Skeletal muscle satellite cell (primary cell): ENCODE measurements around the gene GOLGA8B. TPM values are rescaled to one million over a fixed set of nuclear protein-coding genes. Genes with fewer than 3 reads are reported as not detected.
"Not testable (repeated sequence)": the region's sequence is repeated elsewhere in the genome, so short reads cannot be mapped to it uniquely, and the experiment has no call there.

Source experiments
- H3K27me3 ChIP-seq: 2 replicates; pipeline ENCODE4 v1.7.0; 2013; ENCODE audit warnings: low read length; ENCODE audit not compliant: control insufficient read depth, insufficient read depth
- H3K36me3 ChIP-seq: 2 replicates; pipeline ENCODE4 v1.7.0; 2013; ENCODE audit warnings: mild to moderate bottlenecking, control low read depth, low read length; ENCODE audit not compliant: insufficient read depth
- H3K4me1 ChIP-seq: 2 replicates; pipeline ENCODE4 v1.7.0; 2013; ENCODE audit warnings: low read length; ENCODE audit not compliant: control insufficient read depth, insufficient read depth
- H3K4me2 ChIP-seq: 2 replicates; pipeline ENCODE4 v1.7.0; 2013; ENCODE audit warnings: mild to moderate bottlenecking, low read length
- H3K4me3 ChIP-seq: 2 replicates; pipeline ENCODE4 v1.7.0; 2013; ENCODE audit warnings: low read length
- H3K9ac ChIP-seq: 2 replicates; pipeline ENCODE4 v1.7.0; 2013; ENCODE audit warnings: mild to moderate bottlenecking, low read depth, low read length, moderate library complexity
- H3K9me3 ChIP-seq: replicated peaks from 2 replicates; pipeline ENCODE4 v1.7.0; 2013; ENCODE audit warnings: mild to moderate bottlenecking, control low read depth, low read length
- total RNA-seq: library from RNA; depleted of rRNA; stranded (reverse); fragments of >200 nt; gene quantifications from 2 replicates; pipeline ENCODE4 v1.2.3, GENCODE V29; 2012; rRNA removed

The GOLGA8B gene, protein sequence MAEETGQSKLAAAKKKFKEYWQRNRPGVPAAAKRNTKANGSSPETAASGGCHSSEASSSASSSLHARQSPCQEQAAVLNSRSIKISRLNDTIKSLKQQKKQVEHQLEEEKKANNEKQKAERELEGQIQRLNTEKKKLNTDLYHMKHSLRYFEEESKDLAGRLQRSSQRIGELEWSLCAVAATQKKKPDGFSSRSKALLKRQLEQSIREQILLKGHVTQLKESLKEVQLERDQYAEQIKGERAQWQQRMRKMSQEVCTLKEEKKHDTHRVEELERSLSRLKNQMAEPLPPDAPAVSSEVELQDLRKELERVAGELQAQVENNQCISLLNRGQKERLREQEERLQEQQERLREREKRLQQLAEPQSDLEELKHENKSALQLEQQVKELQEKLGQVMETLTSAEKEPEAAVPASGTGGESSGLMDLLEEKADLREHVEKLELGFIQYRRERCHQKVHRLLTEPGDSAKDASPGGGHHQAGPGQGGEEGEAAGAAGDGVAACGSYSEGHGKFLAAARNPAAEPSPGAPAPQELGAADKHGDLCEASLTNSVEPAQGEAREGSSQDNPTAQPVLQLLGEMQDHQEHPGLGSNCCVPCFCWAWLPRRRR
- 9.6 and 12.4 TPM in 2 replicates for total RNA-seq

DNA sequence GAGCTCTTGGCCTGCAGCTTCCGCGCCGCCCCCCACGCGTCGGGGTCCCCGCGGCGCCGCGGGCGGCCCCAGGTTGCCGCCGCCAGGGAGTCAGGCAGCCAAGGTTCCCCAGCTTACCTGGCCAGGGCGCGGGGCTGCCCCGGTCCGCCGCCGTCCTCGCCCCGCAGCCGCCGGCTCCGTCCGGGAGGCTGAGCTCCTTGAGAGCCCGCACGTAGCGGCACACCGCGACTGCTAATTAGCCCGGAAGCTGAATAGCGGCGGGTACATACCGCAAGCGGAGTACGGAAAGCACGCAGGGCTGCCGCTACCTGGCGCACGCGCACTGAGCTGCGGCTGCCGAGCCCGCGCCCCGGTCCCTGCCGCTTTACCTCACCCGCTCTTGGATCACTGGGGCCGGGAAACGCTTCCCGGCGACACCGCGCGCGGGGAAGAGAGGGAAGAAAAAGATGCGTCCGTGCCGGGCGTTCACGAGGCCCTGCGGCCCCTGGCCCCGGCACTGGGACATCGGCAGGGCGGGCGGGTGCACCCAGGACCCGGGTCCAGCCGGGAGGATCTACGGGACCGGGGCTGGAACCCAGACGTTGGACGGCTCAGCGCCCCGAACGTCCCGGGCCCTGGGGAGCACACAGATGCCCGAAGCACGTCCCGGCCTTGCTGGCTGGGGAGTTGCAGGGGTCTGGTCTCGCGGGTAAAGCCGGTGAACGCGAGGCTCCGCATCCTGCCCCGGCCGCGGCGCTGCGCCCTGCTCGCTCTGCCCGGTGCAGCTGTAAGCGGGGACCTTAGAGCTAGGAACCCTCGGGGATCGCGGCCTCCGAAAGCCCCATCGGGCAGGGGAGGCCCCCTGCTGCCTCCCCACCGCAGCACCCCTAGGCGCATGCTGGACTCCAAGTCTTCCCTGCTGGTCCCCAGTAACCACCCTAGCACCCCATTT, at the start of gene GOLGA8B:
Gene GOLGA8B (minus strand): TSS at position 253 of the 931 bp plus-strand sequence. CDS start 47,739 bp downstream, outside the sequence.
- Histone ChIP-seq H3K36me3 (no peaks in the 10 kb centered on the region), H3K4me3 (peak within 1 kb of the TSS; percentile 95), H3K9me3 (no peaks in the 10 kb centered on the region), H3K9ac (peak within 1 kb of the TSS; percentile 86), H3K4me1 (peaks cover 25% of the 10 kb centered on the region), H3K27me3 (no peaks in the 10 kb centered on the region), H3K4me2 (peak within 1 kb of the TSS; percentile 99)

DNA sequence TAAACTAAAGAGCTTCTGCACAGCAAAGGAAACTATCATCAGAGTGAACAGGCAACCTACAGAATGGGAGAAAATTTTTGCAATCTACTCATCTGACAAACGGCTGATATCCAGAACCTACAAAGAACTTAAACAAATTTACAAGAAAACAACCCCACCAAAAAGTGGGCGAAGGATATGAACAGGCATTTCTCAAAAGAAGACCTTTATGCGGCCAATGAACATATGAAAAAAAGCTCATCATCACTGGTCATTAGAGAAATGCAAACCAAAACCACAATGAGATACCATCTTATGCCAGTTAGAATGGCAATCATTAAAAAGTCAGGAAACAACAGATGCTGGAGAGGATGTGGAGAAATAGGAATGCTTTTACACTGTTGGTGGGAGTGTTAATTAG, 49.7 kb upstream of the GOLGA8B start:
- not testable (repeated sequence) for H3K36me3 ChIP-seq

DNA sequence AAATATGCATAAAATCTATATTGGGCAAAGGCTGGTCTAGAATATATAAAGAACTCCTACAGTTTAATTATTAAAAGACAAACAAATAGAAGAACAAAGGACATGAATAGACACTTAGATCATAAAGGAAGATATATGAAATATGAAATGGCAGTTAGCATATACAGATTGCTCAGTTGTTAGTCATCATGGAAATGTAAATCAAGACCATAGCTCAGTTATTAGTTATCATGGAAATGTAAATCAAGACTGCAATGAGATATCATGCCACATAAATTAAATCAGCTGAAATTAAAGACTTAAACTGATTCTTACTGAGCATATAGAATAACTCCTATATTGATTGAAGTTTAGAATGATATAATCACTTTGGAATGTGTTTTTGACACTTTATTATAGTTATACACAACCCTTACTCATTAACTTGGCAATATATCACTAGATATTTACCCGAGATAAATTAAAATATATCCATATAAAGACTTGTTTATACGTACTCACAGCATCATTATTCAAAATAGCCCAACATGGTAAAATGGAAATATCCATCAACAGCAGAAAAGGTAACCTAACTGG, 45.2 kb upstream of the GOLGA8B start:
- no peaks in the 10 kb centered on the region for H3K36me3 ChIP-seq
- no peak overlapping the region for H3K4me2 ChIP-seq
- no peak overlapping the region for H3K9ac ChIP-seq
- no peaks in the 10 kb centered on the region for H3K27me3 ChIP-seq
- peaks cover 19% of the 10 kb centered on the region for H3K4me1 ChIP-seq
- H3K4me3 ChIP-seq: no peak overlapping the region
- H3K9me3 ChIP-seq: peaks cover 6% of the 10 kb centered on the region

More for the DNA sequence above, 49.7 kb upstream of the GOLGA8B start:
- not testable (repeated sequence) for H3K4me2 ChIP-seq, H3K4me1 ChIP-seq, H3K27me3 ChIP-seq, H3K9me3 ChIP-seq, H3K9ac ChIP-seq, H3K4me3 ChIP-seq

DNA sequence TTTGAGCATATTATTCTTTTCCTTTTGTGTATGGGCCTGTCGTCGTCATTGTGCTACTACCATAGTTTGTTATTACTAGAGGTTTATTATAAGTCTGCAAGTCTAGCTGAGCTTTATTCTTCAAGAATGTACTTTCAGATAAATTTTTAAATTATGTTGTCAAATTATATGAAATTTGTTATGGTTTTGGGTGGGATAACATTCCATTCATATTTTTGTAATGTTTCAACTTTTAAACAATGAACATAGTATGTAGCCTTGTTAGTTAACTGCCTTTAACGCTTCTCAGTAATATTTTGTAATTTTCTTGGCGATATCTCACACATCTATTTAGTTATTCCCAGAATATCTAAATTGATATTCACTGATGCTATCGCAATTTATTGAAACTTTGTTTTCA, 41.6 kb upstream of the GOLGA8B start:
- Histone ChIP-seq H3K9ac (no peak overlapping the region), H3K27me3 (no peaks in the 10 kb centered on the region), H3K4me2 (no peak overlapping the region), H3K4me3 (no peak overlapping the region), H3K36me3 (no peaks in the 10 kb centered on the region), H3K4me1 (peaks cover 40% of the 10 kb centered on the region), H3K9me3 (peaks cover 6% of the 10 kb centered on the region)

DNA sequence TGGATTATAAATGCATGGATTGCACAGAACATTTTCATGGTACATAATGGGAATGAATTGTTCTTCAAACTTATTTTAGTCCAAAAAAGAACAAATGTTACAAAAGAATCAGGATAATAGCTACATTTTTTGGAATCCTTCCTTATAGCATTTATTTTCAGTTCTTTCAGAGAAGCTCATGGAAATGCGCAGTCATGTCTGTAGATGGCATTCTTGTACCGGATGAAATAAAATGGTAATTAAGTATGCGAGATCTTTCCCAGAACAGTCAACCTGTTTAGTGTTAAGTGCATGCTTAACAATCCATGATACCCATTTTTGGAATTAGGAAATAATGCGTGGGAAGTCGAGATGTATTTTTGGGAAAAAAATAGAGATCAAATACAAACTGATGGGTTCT, 38.2 kb upstream of the GOLGA8B start:
- no peaks in the 10 kb centered on the region for H3K36me3 ChIP-seq
- no peak overlapping the region for H3K4me2 ChIP-seq
- peaks cover 30% of the 10 kb centered on the region for H3K4me1 ChIP-seq
- H3K9me3 ChIP-seq: peaks cover 2% of the 10 kb centered on the region
- no peak overlapping the region for H3K4me3 ChIP-seq
- peak overlapping the region; percentile 69 for H3K9ac ChIP-seq
- no peaks in the 10 kb centered on the region for H3K27me3 ChIP-seq

DNA sequence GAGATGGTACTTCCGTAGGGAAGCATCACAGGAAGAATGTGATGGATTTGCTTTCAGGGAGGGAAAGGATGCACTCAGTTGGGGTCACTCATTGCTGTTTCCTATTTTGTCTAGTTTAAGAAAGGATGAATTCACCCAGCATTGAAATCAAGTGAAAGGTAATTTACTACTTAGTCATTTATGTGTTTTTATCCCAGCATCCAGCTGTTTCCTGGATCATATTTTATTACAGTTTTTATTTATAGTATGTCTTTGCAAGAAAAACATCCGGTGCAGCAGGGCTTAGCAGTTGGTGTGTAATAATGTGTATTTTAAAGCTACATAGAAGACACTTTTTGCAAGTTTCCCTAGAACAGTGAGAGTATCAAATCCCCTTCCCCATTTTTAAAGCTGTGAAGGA, 37.4 kb upstream of the GOLGA8B start:
- Histone ChIP-seq H3K9ac (peak overlapping the region; percentile 69), H3K4me1 (peaks cover 30% of the 10 kb centered on the region), H3K4me2 (peak overlapping the region; percentile 38), H3K4me3 (no peak overlapping the region), H3K36me3 (no peaks in the 10 kb centered on the region), H3K9me3 (no peaks in the 10 kb centered on the region), H3K27me3 (no peaks in the 10 kb centered on the region)

DNA sequence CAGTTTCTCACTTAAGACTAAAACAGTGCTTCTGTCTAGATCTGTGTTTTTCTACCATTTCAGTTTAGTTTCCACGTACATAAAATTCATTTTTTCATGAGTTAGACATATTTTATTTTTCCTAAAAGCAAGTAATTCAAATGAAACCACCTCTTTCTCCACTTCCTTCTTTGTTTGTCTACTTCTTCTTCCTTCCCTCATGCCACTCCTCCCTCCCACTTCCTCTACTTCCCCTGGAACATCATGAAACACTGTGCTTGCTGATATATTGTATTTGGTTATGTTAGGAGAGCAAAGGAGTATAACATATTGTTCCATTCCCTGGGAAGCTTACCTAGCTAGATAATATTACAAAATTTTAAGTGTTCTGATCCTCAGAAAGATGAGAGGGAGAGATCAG, 36.7 kb upstream of the GOLGA8B start:
- Histone ChIP-seq H3K9ac (peak overlapping the region; percentile 1), H3K4me3 (no peak overlapping the region), H3K27me3 (no peaks in the 10 kb centered on the region), H3K4me1 (peaks cover 27% of the 10 kb centered on the region), H3K36me3 (no peaks in the 10 kb centered on the region), H3K4me2 (no peak overlapping the region), H3K9me3 (no peaks in the 10 kb centered on the region)

DNA sequence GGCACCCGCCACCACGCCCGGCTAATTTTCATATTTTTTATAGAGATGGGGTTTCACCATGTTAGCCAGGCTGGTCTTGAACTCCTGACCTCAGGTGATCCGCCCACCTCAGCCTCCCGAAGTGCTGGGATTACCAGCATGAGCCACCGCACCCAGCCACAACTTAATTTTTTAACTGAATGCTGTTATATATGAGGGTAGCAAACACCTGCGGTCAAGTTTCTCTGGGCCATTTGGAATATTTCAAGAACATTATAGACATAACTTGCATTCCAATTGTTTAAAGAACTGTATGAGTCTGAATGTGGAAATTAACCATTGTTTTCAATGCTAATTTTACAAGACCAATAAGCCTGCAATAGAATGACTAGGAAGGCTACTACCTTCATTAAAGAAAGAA, 35.7 kb upstream of the GOLGA8B start:
- no peak overlapping the region for H3K4me2 ChIP-seq
- H3K9me3 ChIP-seq: no peaks in the 10 kb centered on the region
- H3K27me3 ChIP-seq: no peaks in the 10 kb centered on the region
- H3K4me1 ChIP-seq: peaks cover 24% of the 10 kb centered on the region
- no peak overlapping the region for H3K9ac ChIP-seq
- no peaks in the 10 kb centered on the region for H3K36me3 ChIP-seq
- H3K4me3 ChIP-seq: no peak overlapping the region

DNA sequence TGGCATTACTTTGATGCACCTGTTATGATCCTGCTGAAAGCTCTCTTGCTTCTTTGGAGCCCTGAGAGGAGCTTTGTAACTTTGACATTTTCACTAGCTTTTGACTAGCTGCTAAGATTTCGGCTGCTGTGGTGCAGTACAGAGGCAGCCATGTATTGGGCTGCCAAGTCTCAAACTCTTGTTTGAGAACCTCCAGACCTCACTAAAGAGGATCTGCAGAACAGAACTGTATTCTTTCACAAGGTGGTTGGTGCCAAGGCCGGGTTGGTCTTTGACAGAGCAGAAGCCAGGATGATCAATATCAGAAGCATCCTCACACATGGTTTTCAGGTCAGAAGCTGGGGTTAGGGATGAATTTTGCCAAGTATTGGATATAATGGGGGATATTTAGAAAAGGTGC, 34.6 kb upstream of the GOLGA8B start:
- no peaks in the 10 kb centered on the region for H3K9me3 ChIP-seq
- H3K4me2 ChIP-seq: no peak overlapping the region
- H3K4me1 ChIP-seq: peaks cover 24% of the 10 kb centered on the region
- H3K9ac ChIP-seq: no peak overlapping the region
- H3K36me3 ChIP-seq: no peaks in the 10 kb centered on the region
- no peak overlapping the region for H3K4me3 ChIP-seq
- H3K27me3 ChIP-seq: no peaks in the 10 kb centered on the region

DNA sequence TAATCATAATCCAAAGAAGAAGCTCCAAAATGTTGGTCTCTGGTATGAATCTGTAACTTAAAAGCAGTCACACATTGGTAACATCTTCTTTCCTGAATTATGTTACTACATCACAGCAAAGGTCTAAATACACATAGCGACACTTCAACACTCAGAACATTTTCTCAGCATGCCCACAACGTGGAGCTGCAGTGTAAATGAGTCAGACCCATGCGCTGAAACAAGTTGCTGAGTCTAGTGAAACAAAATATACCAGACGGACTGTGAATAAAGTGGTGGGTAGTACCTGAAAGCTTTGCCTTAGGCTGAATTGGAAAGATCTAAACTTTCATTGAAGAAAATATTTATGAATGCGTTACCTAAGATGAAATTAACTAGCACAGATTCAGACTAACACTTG, 33.2 kb upstream of the GOLGA8B start:
- Histone ChIP-seq H3K9me3 (no peaks in the 10 kb centered on the region), H3K9ac (no peak overlapping the region), H3K27me3 (no peaks in the 10 kb centered on the region), H3K36me3 (no peaks in the 10 kb centered on the region), H3K4me1 (peaks cover 20% of the 10 kb centered on the region), H3K4me2 (no peak overlapping the region), H3K4me3 (no peak overlapping the region)

DNA sequence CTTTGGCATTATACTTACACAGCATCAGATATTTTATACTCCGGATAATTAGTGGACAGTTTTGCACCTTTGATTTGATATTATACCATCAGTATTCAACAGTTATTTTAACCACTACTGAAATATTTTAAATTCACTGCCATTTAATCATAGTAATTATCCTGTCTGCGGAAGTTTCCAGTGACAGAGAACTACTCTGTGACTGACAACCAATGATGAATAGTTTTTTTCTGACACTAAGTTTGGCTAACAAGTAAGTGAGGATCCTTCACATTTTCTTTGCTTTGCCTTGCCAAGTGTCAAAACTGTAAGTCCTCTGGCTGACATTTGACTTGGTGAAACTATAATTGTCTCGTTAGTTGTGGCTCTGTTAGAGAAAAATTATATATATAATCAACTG, 30.5 kb upstream of the GOLGA8B start:
- Histone ChIP-seq H3K4me2 (no peak overlapping the region), H3K36me3 (no peaks in the 10 kb centered on the region), H3K27me3 (peaks cover 6% of the 10 kb centered on the region), H3K4me3 (no peak overlapping the region), H3K4me1 (no peaks in the 10 kb centered on the region), H3K9ac (no peak overlapping the region), H3K9me3 (no peaks in the 10 kb centered on the region)
